IPS-18c (cell line): ENCODE results near the gene BATF2.
"Not testable (repeated sequence)": the region's sequence is repeated elsewhere in the genome, so short reads cannot be mapped to it uniquely, and the experiment has no call there.

Experiments used
- H3K4me3 ChIP-seq: 2 replicates; pipeline ENCODE4 v1.7.0; 2013; ENCODE audit warnings: low read depth, mild to moderate bottlenecking, low read length, moderate library complexity; ENCODE audit not compliant: insufficient read depth
- H3K9me3 ChIP-seq: one replicate; pipeline ENCODE4 v1.6.1; 2013; ENCODE audit warnings: mild to moderate bottlenecking, low read length, moderate library complexity; ENCODE audit not compliant: control insufficient read depth, insufficient read depth

The BATF2 gene, protein sequence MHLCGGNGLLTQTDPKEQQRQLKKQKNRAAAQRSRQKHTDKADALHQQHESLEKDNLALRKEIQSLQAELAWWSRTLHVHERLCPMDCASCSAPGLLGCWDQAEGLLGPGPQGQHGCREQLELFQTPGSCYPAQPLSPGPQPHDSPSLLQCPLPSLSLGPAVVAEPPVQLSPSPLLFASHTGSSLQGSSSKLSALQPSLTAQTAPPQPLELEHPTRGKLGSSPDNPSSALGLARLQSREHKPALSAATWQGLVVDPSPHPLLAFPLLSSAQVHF

GRCh38 chr11:64996710-64997380, at the start of gene BATF2:
Gene BATF2, minus strand, starts transcription at chr11:64996971. Its CDS starts 57 bp downstream, at chr11:64996914.
- H3K4me3 ChIP-seq = 0 out of 2 replicates have a peak within 1 kb of the TSS, but pooled peaks have one; percentile 16
- no peaks in the 10 kb centered on the region for H3K9me3 ChIP-seq

DNA sequence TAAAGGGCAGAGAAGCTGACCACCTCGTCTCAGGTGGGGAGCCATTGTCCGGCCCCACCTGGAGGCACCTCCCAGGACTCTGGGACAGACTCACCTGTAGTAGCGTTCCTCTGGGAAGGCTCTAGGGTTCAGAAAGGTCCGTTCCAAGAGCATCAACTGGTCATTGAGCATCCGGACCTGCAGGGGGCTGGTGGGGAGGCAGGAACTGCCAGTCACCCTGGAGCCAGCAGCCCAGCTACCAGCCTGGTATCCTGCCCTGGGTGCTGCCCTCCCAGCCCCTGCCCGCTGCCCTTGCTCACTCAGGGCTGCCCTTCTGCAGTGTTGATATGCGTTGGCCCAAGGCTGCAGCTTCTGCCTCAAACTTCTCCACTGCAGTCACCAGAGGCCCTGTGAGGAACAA, 49.0 kb upstream of the BATF2 start:
- H3K4me3 ChIP-seq = no peak overlapping the region
- H3K9me3 ChIP-seq = no peaks in the 10 kb centered on the region

DNA sequence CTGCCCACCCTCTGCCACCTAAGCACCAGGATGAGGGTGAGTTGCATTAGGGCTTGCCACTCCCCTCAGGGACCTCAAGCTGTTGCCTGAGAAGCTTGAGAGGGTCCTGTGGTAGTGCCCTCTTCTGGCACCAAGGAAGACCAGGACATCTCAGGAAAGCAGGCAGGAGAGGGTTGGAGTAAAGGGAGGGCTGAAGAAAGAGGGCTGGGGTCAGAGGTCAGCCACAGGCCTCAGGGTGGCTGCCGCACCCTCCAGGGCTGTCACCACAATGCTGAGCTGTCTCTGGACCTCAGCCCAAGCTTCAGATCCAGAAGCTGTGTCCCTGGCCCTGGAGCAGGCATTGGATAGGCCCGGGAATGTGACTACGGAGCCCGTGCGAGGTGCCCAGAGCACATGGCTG, 48.3 kb upstream of the BATF2 start:
- Histone ChIP-seq H3K4me3 (no peak overlapping the region), H3K9me3 (no peaks in the 10 kb centered on the region)

DNA sequence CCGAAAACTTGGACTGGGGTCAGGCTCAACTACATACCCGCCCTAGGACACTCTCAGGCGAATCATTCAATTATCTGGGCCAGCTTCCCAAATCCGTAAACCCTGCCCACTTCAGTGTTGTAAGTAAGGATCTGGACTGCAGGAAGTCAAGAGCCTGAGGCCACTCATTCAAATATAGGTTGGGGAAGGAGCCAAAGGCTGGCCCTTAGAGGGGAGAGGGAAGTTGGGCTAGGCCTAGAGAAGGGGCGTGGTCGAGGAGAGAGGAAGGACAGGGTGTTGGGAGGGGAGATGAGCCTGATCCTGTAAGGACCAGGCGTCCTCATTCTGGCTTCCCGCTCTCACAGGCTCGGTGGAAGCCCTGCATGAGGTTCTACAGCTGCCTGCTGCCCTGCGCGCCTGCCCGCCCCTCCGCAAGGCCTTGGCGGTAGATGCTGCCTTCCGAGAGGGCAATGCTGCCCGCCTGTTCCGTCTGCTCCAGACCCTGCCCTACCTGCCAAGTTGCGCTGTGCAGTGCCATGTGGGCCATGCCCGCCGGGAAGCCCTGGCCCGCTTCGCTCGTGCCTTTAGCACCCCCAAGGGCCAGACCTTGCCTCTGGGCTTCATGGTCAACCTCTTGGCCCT, 47.2 kb upstream of the BATF2 start:
- Histone ChIP-seq H3K4me3 (no peak overlapping the region; the same call in 1 of the 2 replicates), H3K9me3 (no peaks in the 10 kb centered on the region)

GRCh38 chr11:65042891-65043290, 46.1 kb upstream of the BATF2 start:
- H3K9me3 ChIP-seq = no peaks in the 10 kb centered on the region
- H3K4me3 ChIP-seq = no peak overlapping the region

DNA sequence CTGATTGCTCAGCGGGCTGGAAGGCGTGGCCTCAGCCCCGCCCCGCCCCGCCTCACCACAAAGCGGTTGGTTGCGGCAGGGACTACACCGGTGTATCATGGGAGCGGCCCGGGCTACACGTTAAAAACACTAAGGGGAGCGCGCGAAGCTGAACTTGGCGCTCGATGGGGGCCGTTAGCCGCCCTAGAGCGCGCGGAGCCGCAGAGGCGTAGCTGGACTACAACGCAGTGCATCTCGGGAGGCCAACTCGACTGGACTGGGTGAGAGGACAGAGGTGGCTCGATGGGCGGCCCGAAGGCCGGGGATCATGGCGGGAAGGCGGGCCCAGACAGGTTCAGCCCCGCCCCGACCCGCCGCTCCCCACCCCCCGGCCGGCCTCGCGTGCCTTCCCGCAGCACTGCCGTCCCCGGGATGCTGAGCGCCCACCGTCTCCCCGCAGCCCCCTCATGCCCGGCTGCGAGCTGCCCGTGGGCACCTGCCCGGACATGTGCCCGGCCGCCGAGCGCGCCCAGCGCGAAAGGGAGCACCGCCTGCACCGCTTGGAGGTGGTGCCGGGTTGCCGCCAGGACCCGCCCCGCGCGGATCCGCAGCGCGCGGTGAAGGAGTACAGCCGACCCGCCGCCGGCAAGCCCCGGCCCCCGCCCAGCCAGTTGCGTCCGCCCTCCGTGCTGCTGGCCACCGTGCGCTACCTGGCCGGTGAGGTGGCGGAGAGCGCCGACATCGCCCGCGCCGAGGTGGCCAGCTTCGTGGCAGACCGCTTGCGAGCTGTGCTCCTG, 44.3 kb upstream of the BATF2 start, which contains the start of gene SAC3D1:
Gene SAC3D1, plus strand, starts transcription at position 364 of the 776 bp plus-strand sequence. Its CDS starts 83 bp downstream, at position 447.
- peak within 1 kb of the TSS; percentile 80 for H3K4me3 ChIP-seq
- H3K9me3 ChIP-seq = no peaks in the 10 kb centered on the region

- H3K4me3 ChIP-seq = peak overlapping the region; percentile 80; the same call in 1 of the 2 replicates
- H3K9me3 ChIP-seq = no peaks in the 10 kb centered on the region
Measured at GRCh38 chr11:65040520-65040846, 43.7 kb upstream of the BATF2 start.

DNA sequence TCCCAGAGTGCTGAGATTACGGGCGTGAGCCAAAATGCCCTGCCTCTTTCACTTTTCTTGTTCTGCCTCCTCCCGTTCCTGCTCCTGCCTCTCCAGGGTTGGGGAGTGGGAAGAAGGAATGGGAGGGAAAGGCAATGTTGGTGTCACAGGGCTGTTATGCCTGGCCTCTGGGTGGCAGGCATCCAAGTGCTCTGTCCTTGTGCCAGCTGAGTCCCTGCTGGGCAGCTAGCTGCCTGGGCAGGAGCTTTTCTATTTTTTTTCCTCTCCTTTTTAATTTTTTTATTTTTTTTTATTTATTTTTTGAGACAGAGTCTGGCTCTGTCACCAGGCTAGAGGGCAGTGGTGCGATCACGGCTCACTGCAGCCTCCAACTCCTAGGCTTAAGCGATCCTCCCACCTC, 40.2 kb upstream of the BATF2 start:
- H3K9me3 ChIP-seq = no peaks in the 10 kb centered on the region
- H3K4me3 ChIP-seq = no peak overlapping the region

DNA sequence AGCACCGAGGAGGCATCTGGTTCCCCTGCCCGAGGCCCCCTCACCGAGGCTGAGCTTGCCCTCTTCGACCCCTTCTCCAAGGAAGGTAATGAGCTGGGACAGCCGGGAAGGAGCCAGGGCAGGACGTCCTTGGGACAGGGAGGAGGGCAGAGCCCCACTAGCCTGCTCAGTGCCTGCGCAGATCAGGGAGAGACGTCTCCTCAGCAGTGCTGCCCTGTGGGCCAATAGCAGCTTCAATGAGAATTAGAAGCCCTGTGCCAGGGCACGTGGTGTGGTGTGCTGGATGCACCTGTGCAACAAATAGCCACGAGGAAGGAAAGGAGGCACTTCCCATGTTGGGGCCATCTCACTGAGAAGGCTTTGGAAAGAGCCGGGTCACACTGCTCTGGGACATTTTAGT, 38.8 kb upstream of the BATF2 start:
- Histone ChIP-seq H3K4me3 (no peak overlapping the region), H3K9me3 (no peaks in the 10 kb centered on the region)

- H3K9me3 ChIP-seq = no peaks in the 10 kb centered on the region
Measured at GRCh38 chr11:65034423-65034822, 37.7 kb upstream of the BATF2 start.

DNA sequence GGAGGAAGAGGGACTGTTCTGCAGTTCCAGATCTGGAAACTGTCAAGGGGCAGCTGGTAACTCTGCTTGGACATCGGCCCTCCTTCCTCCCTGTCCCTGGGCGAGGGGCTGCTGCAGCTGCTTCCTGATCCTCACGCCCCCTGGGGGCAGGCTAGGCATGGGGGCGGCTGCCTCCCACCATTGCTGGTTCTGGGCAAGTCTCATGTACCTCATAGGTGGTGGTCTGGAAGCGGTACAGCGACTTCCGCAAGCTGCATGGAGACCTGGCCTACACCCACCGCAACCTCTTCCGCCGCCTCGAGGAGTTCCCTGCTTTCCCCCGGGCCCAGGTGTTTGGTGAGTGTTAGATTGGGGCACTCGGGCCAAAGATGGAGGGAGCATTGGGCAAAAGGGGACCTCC, 35.4 kb upstream of the BATF2 start:
- Histone ChIP-seq H3K4me3 (no peak overlapping the region), H3K9me3 (no peaks in the 10 kb centered on the region)

More at GRCh38 chr11:65034423-65034822, 37.7 kb upstream of the BATF2 start:
- H3K4me3 ChIP-seq = no peak overlapping the region

DNA sequence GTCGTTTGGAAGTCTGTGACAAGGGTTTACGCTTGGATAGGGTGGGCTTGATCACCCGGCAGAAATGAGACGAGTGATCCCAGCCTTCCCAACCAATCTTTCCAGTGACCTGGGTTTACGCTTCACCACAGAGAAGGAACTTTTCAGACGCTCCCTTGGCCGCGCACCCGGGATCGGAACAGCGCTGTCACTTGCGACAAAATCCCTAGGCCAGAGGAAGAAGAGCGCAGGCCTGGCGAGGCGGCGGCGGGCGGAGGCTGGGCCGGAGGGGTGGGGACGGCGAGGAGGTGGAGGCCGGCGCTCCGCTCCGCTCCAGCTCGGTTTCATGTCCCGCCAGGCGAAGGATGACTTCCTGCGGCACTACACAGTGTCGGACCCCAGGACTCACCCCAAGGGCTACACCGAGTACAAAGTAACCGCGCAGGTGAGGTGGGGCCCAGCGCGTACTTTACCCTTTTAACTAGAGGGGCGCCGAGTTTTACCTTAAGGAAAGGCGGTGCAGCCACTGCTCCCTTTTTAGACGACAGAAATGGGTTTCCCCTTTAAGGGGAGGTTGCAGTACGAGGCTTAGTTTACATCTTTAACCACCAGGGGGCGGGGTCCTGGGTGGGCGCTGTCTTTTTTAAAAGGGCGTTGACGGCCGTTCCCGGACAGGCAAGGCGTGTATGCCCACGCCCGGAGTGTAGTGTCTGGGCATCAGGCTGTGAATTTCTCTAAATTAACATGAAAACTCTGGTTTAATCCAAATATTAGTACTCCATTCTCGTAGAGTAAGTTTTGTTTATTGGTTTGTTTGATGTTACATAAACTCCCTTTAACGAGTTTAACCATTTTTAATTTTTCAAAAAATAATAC, 30.7 kb upstream of the BATF2 start, which contains the start of gene SNX15:
Gene SNX15, plus strand, starts transcription at position 227 of the 855 bp plus-strand sequence. Its CDS starts 99 bp downstream, at position 326.
- peak within 1 kb of the TSS; percentile 71 for H3K4me3 ChIP-seq
- H3K9me3 ChIP-seq = no peaks in the 10 kb centered on the region

DNA sequence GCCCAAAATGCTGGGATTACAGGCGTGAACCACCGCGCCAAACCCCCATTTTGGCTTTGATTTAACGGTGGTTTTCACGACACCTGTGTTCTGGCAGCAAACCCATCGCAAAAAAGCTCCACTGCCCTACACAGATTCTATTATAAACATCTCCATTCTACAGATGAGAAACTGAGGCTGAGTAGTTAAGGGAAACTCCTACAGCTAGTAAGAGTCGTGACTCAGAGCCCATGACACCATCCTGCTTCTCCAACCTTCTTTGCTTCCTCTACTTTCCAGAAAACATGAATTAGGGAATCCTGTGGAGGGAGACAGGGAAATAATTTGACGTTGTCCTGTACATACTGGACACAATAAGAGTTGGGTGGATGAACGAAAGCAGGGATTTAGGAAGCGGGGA, 30.0 kb upstream of the BATF2 start:
- H3K4me3 ChIP-seq = peak overlapping the region; percentile 71; the same call in 1 of the 2 replicates

GRCh38 chr11:65023502-65023901, 26.7 kb upstream of the BATF2 start:
- not testable (repeated sequence) for H3K4me3 ChIP-seq, H3K9me3 ChIP-seq

More for the DNA sequence above, 30.0 kb upstream of the BATF2 start:
- no peaks in the 10 kb centered on the region for H3K9me3 ChIP-seq

GRCh38 chr11:65021509-65021908, 24.7 kb upstream of the BATF2 start:
- Histone ChIP-seq H3K4me3 (no peak overlapping the region), H3K9me3 (no peaks in the 10 kb centered on the region)

DNA sequence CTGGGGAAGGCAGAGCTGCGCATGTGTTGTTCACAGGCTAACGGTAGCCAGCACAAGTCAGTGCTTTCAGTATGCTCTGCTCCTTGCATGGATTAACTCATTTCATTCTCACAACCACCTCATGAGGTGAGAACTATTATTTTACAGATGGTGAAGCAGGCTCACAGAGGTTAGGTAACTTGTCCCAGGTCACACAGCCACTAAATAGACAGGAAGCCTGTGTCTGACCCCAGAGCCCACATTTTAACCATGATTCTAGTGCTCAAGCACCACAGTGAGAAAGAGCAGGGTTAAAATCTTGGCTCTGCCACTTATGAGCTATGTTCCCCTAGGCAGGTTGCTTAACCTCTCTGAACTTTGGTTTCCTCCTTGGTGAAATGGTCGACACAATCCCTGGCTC, 24.2 kb upstream of the BATF2 start:
- no peaks in the 10 kb centered on the region for H3K9me3 ChIP-seq
- H3K4me3 ChIP-seq = no peak overlapping the region
